Liver (tissue), 9 donors: ENCODE data around the gene SLC4A3. TPM values are rescaled to one million over a fixed set of nuclear protein-coding genes. Genes with fewer than 3 reads are reported as not detected.

ENCODE experiments used
- DNase-seq: peaks from one replicate; pipeline ENCODE4 v3.0.0-alpha.2; 2017; ENCODE audit warnings: low spot score
- H3K27ac ChIP-seq, 2 donors: one replicate each; pipeline ENCODE4 v1.7.0; 2013; ENCODE audit warnings: inconsistent platforms in 2 of 2, low read length in 2 of 2, control low read depth in 1 of 2, low read depth in 1 of 2, mild to moderate bottlenecking in 1 of 2
- H3K27me3 ChIP-seq, 4 donors: one replicate each; pipeline versions ENCODE4 v1.6.1 to v1.7.0; 2013; ENCODE audit warnings: low read length in 3 of 4, inconsistent platforms in 1 of 4, mild to moderate bottlenecking in 1 of 4, moderate library complexity in 1 of 4; ENCODE audit not compliant: control insufficient read depth in 4 of 4, insufficient read depth in 4 of 4
- H3K36me3 ChIP-seq, 4 donors: one replicate each; pipeline versions ENCODE4 v1.6.1 to v1.7.0; 2013; ENCODE audit warnings: low read length in 3 of 4, mild to moderate bottlenecking in 3 of 4, low read depth in 1 of 4, moderate library complexity in 1 of 4; ENCODE audit not compliant: control insufficient read depth in 4 of 4, insufficient read depth in 3 of 4
- H3K4me1 ChIP-seq, 4 donors: one replicate each; pipeline versions ENCODE4 v1.6.1 to v1.7.0; 2013; ENCODE audit warnings: low read length in 3 of 4, mild to moderate bottlenecking in 3 of 4, moderate library complexity in 1 of 4; ENCODE audit not compliant: control insufficient read depth in 4 of 4, insufficient read depth in 4 of 4
- H3K4me3 ChIP-seq, 3 donors: one replicate each; pipeline versions ENCODE4 v1.6.1 to v1.7.0; 2013; ENCODE audit warnings: low read length in 3 of 3, control low read depth in 1 of 3, low read depth in 1 of 3, mild to moderate bottlenecking in 1 of 3
- H3K9ac ChIP-seq, 2 donors: one replicate each; pipeline ENCODE4 v1.7.0; 2013; ENCODE audit warnings: low read length in 2 of 2, mild to moderate bottlenecking in 2 of 2, moderate library complexity in 2 of 2, control low read depth in 1 of 2, low read depth in 1 of 2
- H3K9me3 ChIP-seq, 4 donors: one replicate each; pipeline versions ENCODE4 v1.6.1 to v1.7.0; 2013; ENCODE audit warnings: low read length in 3 of 4; ENCODE audit not compliant: control insufficient read depth in 4 of 4
- EGR1 ChIP-seq, 2 donors: IDR thresholded peaks; 2 replicates each; pipeline ENCODE4 v1.6.1; 2016 to 2018; ENCODE audit warnings: antibody characterized with exemption in 2 of 2, low read depth in 2 of 2
- HNF4A ChIP-seq, 2 donors: conservative IDR thresholded peaks; 2 replicates each; pipeline ENCODE4 v1.6.1; 2016; ENCODE audit warnings: antibody characterized with exemption in 2 of 2, mild to moderate bottlenecking in 2 of 2
- JUND ChIP-seq, 2 donors: IDR thresholded peaks; 2 replicates each; pipeline ENCODE4 v1.6.1; 2016; ENCODE audit warnings: antibody characterized with exemption in 2 of 2
- NR2F2 ChIP-seq: IDR thresholded peaks from 2 replicates; pipeline ENCODE4 v1.6.1; 2016; ENCODE audit warnings: antibody characterized with exemption
- RAD21 ChIP-seq, 2 donors: IDR thresholded peaks; 2 replicates each; pipeline ENCODE4 v1.6.1; 2016; ENCODE audit warnings: antibody characterized with exemption in 2 of 2, mild to moderate bottlenecking in 2 of 2
- SP1 ChIP-seq: IDR thresholded peaks from 2 replicates; pipeline ENCODE4 v1.6.1; 2018; ENCODE audit warnings: antibody characterized with exemption, mild to moderate bottlenecking
- TAF1 ChIP-seq: conservative IDR thresholded peaks from 2 replicates; pipeline ENCODE4 v1.6.1; 2016; ENCODE audit warnings: antibody characterized with exemption, mild to moderate bottlenecking
- YY1 ChIP-seq: IDR thresholded peaks from 2 replicates; pipeline ENCODE4 v1.6.1; 2016; ENCODE audit warnings: antibody characterized with exemption, mild to moderate bottlenecking
- WGBS: extraction: QIAGEN DNeasy Blood & Tissue Kit; methylation state at CpG from one replicate; pipeline ENCODE4 v1.1.7; 2013; 5-methylcytosine and 5-hydroxymethylcytosine counted together
- polyA plus RNA-seq, 2 donors: library from polyadenylated mRNA; stranded (reverse) in 1 of 2; unstranded in 1 of 2; fragments of 200-250 nt in 1 of 2; fragments of >200 nt in 1 of 2; fragmentation: Nextera tagmentation in 1 of 2; extraction: Ambion mirVana in 1 of 2; gene quantifications; one replicate each; pipeline versions ENCODE4 v1.2.1 to v1.2.3, GENCODE V29; 2013 to 2015
- total RNA-seq, 2 donors: library from RNA; depleted of rRNA; stranded (reverse); fragments of >200 nt; gene quantifications; one replicate each; pipeline ENCODE4 v1.2.3, GENCODE V29; 2014
- TF ChIP-seq, protein P1 (sequence below): IDR thresholded peaks from 2 replicates; pipeline ENCODE4 v1.6.1; 2016; ENCODE audit warnings: antibody characterized with exemption, mild to moderate bottlenecking
- TF ChIP-seq, protein P2 (sequence below): IDR thresholded peaks from 2 replicates; pipeline ENCODE4 v1.6.1; 2016; ENCODE audit warnings: antibody characterized with exemption
- TF ChIP-seq, protein P3 (sequence below): IDR thresholded peaks from 2 replicates; pipeline ENCODE4 v1.6.1; 2016; ENCODE audit warnings: antibody characterized with exemption
- donor health status: healthy.
- donor health status: healthy.
- donor health status: healthy.
- donor health status: healthy.
- donor health status: healthy.

The SLC4A3 gene
- total and polyA plus RNA-seq, 4 donors: 0.08 to 0.19 (median 0.08) TPM

DNA sequence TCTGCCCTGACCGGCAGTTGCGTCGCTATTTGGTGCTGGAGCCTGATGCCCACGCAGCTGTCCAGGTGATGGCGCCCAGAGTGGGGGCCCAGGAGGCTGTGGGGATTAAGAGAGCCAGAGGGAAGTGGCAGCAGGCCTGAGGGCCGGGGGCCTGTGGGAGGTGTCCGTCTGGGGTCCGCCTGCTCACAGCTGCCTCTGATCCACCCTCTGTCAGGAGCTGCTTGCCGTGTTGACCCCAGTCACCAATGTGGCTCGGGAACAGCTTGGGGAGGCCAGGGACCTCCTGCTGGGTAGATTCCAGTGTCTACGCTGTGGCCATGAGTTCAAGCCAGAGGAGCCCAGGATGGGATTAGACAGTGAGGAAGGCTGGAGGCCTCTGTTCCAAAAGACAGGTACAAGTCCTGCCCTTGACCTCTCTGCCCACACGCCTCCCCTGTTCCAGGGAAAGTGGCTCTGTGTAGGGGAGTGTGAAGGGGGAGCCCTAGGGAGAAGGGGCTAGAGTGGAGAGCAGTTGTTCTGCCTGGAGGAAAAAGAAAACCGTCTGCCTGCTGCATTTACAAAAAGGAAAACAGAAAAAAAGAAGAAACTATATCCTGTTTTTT is 18.2 kb upstream of the SLC4A3 start:
- WGBS: 94% methylated on average over 13 of the region's 13 CpGs
- H3K9me3 ChIP-seq: no peaks in the 10 kb centered on the region
- H3K36me3 ChIP-seq: peaks cover 9 to 37% (median 11%) of the 10 kb centered on the region in 4 donors
- H3K27ac ChIP-seq: no peak overlapping the region
- TF ChIP-seq NR2F2 (no peak), HNF4A (conservative IDR thresholded peaks at IDR 0.05) (no peak), TAF1 (no peak), EGR1 (IDR thresholded peaks at IDR 0.05; ENCODE audit: low read depth in 2 of 2) (no peak)
- DNase-seq: no peak
- H3K4me1 ChIP-seq: no peaks in the 10 kb centered on the region
- H3K9ac ChIP-seq: no peak overlapping the region
- H3K27me3 ChIP-seq: no peaks in the 10 kb centered on the region
- no peak overlapping the region for H3K4me3 ChIP-seq

DNA sequence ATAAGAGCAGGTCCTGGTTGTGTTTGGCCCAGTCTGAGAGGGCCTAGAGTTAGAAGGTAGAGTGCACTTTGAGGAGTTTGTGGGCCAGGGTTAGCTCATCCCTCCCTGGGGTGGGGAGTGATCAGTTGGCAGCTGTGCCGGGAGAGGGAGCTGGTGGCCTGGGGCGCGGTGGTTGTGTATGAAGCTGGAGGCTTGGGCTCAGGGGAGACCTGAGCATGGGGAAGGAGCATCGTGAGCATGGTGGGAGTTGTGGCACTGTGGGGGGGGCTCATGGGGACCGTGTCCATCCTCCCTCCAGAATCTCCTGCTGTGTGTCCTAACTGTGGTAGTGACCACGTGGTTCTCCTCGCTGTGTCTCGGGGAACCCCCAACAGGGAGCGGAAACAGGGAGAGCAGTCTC is 16.1 kb upstream of the SLC4A3 start:
- Histone ChIP-seq H3K36me3 (peaks cover 6 to 29% (median 13%) of the 10 kb centered on the region in 4 donors), H3K4me1 (no peaks in the 10 kb centered on the region), H3K9ac (no peak overlapping the region), H3K27ac (no peak overlapping the region), H3K9me3 (no peaks in the 10 kb centered on the region), H3K27me3 (no peaks in the 10 kb centered on the region), H3K4me3 (no peak overlapping the region)
- TF ChIP-seq, protein P1, sequence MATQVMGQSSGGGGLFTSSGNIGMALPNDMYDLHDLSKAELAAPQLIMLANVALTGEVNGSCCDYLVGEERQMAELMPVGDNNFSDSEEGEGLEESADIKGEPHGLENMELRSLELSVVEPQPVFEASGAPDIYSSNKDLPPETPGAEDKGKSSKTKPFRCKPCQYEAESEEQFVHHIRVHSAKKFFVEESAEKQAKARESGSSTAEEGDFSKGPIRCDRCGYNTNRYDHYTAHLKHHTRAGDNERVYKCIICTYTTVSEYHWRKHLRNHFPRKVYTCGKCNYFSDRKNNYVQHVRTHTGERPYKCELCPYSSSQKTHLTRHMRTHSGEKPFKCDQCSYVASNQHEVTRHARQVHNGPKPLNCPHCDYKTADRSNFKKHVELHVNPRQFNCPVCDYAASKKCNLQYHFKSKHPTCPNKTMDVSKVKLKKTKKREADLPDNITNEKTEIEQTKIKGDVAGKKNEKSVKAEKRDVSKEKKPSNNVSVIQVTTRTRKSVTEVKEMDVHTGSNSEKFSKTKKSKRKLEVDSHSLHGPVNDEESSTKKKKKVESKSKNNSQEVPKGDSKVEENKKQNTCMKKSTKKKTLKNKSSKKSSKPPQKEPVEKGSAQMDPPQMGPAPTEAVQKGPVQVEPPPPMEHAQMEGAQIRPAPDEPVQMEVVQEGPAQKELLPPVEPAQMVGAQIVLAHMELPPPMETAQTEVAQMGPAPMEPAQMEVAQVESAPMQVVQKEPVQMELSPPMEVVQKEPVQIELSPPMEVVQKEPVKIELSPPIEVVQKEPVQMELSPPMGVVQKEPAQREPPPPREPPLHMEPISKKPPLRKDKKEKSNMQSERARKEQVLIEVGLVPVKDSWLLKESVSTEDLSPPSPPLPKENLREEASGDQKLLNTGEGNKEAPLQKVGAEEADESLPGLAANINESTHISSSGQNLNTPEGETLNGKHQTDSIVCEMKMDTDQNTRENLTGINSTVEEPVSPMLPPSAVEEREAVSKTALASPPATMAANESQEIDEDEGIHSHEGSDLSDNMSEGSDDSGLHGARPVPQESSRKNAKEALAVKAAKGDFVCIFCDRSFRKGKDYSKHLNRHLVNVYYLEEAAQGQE: no peak
- TF ChIP-seq RAD21 (IDR thresholded peaks at IDR 0.05): no peak
- TF ChIP-seq YY1: no peak
- TF ChIP-seq SP1: no peak
- DNase-seq: no peak
- WGBS: 96% methylated on average over 9 of the region's 9 CpGs

DNA sequence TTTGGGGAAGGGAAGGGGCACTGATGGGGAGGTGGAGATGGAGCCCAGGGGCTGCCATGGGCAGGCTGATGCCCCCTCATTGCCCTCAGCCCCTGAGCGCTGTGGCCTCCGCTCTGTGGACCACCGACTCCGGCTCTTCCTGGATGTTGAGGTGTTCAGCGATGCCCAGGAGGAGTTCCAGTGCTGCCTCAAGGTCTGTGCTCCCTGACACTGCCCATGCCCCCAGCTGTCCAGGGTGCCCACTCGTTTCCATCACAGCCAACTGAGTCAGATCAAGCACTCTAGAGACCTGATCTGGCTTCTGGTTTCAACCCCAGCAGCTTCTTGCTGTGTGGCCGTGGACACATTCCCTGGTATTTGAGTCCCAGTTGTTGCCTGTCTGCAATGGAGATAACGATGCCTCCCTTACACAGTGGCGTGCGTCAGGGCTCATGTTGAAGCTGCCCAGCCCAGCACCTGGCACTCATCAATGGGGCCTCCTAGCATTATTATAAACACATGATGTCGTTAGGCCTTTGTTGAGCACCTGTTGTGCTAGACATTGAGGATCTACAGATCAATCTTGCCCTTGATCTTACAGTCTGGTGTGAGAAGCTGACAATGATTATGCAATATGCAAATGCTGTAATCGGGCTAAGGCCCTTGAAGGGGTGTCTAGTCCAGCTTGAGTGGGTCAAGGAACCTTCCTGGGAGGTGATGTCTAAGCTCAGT is 15.4 kb upstream of the SLC4A3 start:
- no peak for DNase-seq
- peaks cover 3 to 22% (median 11%) of the 10 kb centered on the region in 4 donors for H3K36me3 ChIP-seq
- no peak overlapping the region for H3K27ac ChIP-seq
- H3K27me3 ChIP-seq: no peaks in the 10 kb centered on the region
- 83% methylated on average over 12 of the region's 12 CpGs for WGBS
- no peak overlapping the region for H3K4me3 ChIP-seq
- H3K4me1 ChIP-seq: no peaks in the 10 kb centered on the region
- H3K9ac ChIP-seq: no peak overlapping the region
- TF ChIP-seq YY1 (no peak), NR2F2 (no peak), JUND (IDR thresholded peaks at IDR 0.05) (no peak)
- TF ChIP-seq, protein P2, sequence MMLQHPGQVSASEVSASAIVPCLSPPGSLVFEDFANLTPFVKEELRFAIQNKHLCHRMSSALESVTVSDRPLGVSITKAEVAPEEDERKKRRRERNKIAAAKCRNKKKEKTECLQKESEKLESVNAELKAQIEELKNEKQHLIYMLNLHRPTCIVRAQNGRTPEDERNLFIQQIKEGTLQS: no peak
- TF ChIP-seq, protein P3, sequence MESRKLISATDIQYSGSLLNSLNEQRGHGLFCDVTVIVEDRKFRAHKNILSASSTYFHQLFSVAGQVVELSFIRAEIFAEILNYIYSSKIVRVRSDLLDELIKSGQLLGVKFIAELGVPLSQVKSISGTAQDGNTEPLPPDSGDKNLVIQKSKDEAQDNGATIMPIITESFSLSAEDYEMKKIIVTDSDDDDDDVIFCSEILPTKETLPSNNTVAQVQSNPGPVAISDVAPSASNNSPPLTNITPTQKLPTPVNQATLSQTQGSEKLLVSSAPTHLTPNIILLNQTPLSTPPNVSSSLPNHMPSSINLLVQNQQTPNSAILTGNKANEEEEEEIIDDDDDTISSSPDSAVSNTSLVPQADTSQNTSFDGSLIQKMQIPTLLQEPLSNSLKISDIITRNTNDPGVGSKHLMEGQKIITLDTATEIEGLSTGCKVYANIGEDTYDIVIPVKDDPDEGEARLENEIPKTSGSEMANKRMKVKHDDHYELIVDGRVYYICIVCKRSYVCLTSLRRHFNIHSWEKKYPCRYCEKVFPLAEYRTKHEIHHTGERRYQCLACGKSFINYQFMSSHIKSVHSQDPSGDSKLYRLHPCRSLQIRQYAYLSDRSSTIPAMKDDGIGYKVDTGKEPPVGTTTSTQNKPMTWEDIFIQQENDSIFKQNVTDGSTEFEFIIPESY: no peak
- no peaks in the 10 kb centered on the region for H3K9me3 ChIP-seq
